ENCODE measurements around the gene KRTAP10-1. TPM values are rescaled to one million over a fixed set of nuclear protein-coding genes. Genes with fewer than 3 reads are reported as not detected.

KRTAP10-1 gene
- polyA plus RNA-seq, 1 donor (not counting 4 experiments of a cell fraction or from before 2014, with no cell fraction given): not detected

GRCh38 chr21:44515359-44516165 is 24.4 kb downstream of the KRTAP10-1 start:
- DNase-seq (ENCODE audit: low read depth, low spot score) (no peak), FAIRE-seq (no peak)
- dilution Hi-C loops (cut with MboI; ENCODE audit: extremely low pct_ligation_motif_present, low sequenced_read_pairs): no loop called here
- Histone ChIP-seq H3K27ac (ENCODE audit: control insufficient read depth, insufficient read depth, low read length) (no peak overlapping the region), H3K4me2 (ENCODE audit: control insufficient read depth, extremely low read depth, insufficient read depth, low read depth, low read length) (no peak overlapping the region), H3K27me3 (ENCODE audit: control insufficient read depth, extremely low read depth, insufficient read depth, low read length) (peaks cover 11% of the 10 kb centered on the region), H3K9me3 (ENCODE audit: control insufficient read depth, low read depth, low read length) (no peaks in the 10 kb centered on the region), H3K79me2 (ENCODE audit: control insufficient read depth, insufficient read depth, low read length) (no peaks in the 10 kb centered on the region), H3K4me1 (ENCODE audit: control insufficient read depth, extremely low read depth, insufficient read depth, low read length) (no peaks in the 10 kb centered on the region), H3K4me3 (ENCODE audit: control insufficient read depth in 2 of 3, extremely low read depth in 1 of 3, insufficient read depth in 2 of 3, low read depth in 1 of 3, low read length in 3 of 3) (no peak overlapping the region), H3K9me1 (ENCODE audit: control insufficient read depth, extremely low read depth, insufficient read depth, low read length) (no peaks in the 10 kb centered on the region), H4K20me1 (ENCODE audit: control insufficient read depth, extremely low read depth, insufficient read depth, low read length) (no peaks in the 10 kb centered on the region), H3K36me3 (ENCODE audit: control insufficient read depth in 2 of 2, extremely low read depth in 1 of 2, insufficient read depth in 2 of 2, low read length in 2 of 2) (no peaks in the 10 kb centered on the region), H3K9ac (ENCODE audit: control insufficient read depth, extremely low read depth, insufficient read depth, low read length) (no peak overlapping the region), H2AFZ (ENCODE audit: control insufficient read depth, low read length) (no peak overlapping the region)
- TF ChIP-seq EZH2 (IDR thresholded peaks at IDR 0.05; ENCODE audit: low read length) (no peak), CTCF (optimal IDR thresholded peaks at IDR 0.05 in 1 of 3, IDR thresholded peaks at IDR 0.05 in 1 of 3, conservative IDR thresholded peaks at IDR 0.05 in 1 of 3; ENCODE audit: extremely low read depth in 1 of 3, insufficient read depth in 2 of 3, low read length in 3 of 3) (no peak)

GRCh38 chr21:44514746-44515358 is 25.1 kb downstream of the KRTAP10-1 start:
- Histone ChIP-seq H2AFZ (ENCODE audit: control insufficient read depth, low read length) (no peak overlapping the region), H3K4me2 (ENCODE audit: control insufficient read depth, extremely low read depth, insufficient read depth, low read depth, low read length) (no peak overlapping the region), H3K4me3 (ENCODE audit: control insufficient read depth in 2 of 3, extremely low read depth in 1 of 3, insufficient read depth in 2 of 3, low read depth in 1 of 3, low read length in 3 of 3) (no peak overlapping the region), H3K9me3 (ENCODE audit: control insufficient read depth, low read depth, low read length) (no peaks in the 10 kb centered on the region), H4K20me1 (ENCODE audit: control insufficient read depth, extremely low read depth, insufficient read depth, low read length) (no peaks in the 10 kb centered on the region), H3K4me1 (ENCODE audit: control insufficient read depth, extremely low read depth, insufficient read depth, low read length) (no peaks in the 10 kb centered on the region), H3K9ac (ENCODE audit: control insufficient read depth, extremely low read depth, insufficient read depth, low read length) (no peak overlapping the region), H3K27ac (ENCODE audit: control insufficient read depth, insufficient read depth, low read length) (no peak overlapping the region), H3K79me2 (ENCODE audit: control insufficient read depth, insufficient read depth, low read length) (no peaks in the 10 kb centered on the region), H3K9me1 (ENCODE audit: control insufficient read depth, extremely low read depth, insufficient read depth, low read length) (no peaks in the 10 kb centered on the region), H3K27me3 (ENCODE audit: control insufficient read depth, extremely low read depth, insufficient read depth, low read length) (peaks cover 11% of the 10 kb centered on the region), H3K36me3 (ENCODE audit: control insufficient read depth in 2 of 2, extremely low read depth in 1 of 2, insufficient read depth in 2 of 2, low read length in 2 of 2) (no peaks in the 10 kb centered on the region)
- dilution Hi-C loops (cut with MboI; ENCODE audit: extremely low pct_ligation_motif_present, low sequenced_read_pairs): no loop called here
- FAIRE-seq (no peak), DNase-seq (ENCODE audit: low read depth, low spot score) (no peak)
- TF ChIP-seq EZH2 (IDR thresholded peaks at IDR 0.05; ENCODE audit: low read length): no peak
- no peak for TF ChIP-seq CTCF (optimal IDR thresholded peaks at IDR 0.05 in 1 of 3, IDR thresholded peaks at IDR 0.05 in 1 of 3, conservative IDR thresholded peaks at IDR 0.05 in 1 of 3; ENCODE audit: extremely low read depth in 1 of 3, insufficient read depth in 2 of 3, low read length in 3 of 3)
